Articular chondrocyte of knee joint (primary cell): ENCODE data around the gene ATG101. TPM values are rescaled to one million over a fixed set of nuclear protein-coding genes. Genes with fewer than 3 reads are reported as not detected.

Experiments used
- total RNA-seq: library from RNA; depleted of rRNA; stranded (reverse); fragments of >200 nt; gene quantifications from 2 replicates; pipeline ENCODE4 v1.2.3, GENCODE V29; 2012

Gene ATG101
- 37.5 and 45.2 TPM in 2 replicates for total RNA-seq

GRCh38 chr12:52069327-52070184 lies at the start of gene ATG101:
TSS of gene ATG101 (plus strand) at chr12:52069978. CDS start at chr12:52073651, 3,673 bp downstream.

GRCh38 chr12:52050758-52051541 lies 18.8 kb upstream of the ATG101 start, which contains the start of gene NR4A1:
TSS of gene NR4A1 (plus strand) at chr12:52051442. CDS start at chr12:52054329, 2,887 bp downstream.

GRCh38 chr12:52079576-52080402 lies 10.0 kb downstream of the ATG101 start, which contains the start of gene SMIM41:
TSS of gene SMIM41 (plus strand) at chr12:52079704. CDS start at chr12:52079780, 76 bp downstream.

Other genes with a start within 250 kb of the ATG101 start
- under 0.01 and 0.13 TPM in 2 replicates for gene FIGNL2, start 221.3 kb upstream of the ATG101 start, total RNA-seq
- gene ANKRD33, start 181.9 kb upstream of the ATG101 start, total RNA-seq, result not detected in 2 replicates
- 6.1 and 13.8 TPM in 2 replicates for gene ACVRL1, start 162.5 kb upstream of the ATG101 start, total RNA-seq
- 8.2 and 8.8 TPM in 2 replicates for gene ACVR1B, start 118.3 kb upstream of the ATG101 start, total RNA-seq
- gene TAMALIN, start 63.0 kb upstream of the ATG101 start, total RNA-seq, result 0.65 TPM in 2 replicates
- 6.1 and 25.6 TPM in 2 replicates for gene NR4A1, start 18.5 kb upstream of the ATG101 start, total RNA-seq
- 0.39 and 0.65 TPM in 2 replicates for gene SMIM41, start 9.7 kb downstream of the ATG101 start, total RNA-seq
- 0.52 and 0.97 TPM in 2 replicates for gene KRT80, start 122.0 kb downstream of the ATG101 start, total RNA-seq
- gene KRT7, start 163.3 kb downstream of the ATG101 start, total RNA-seq, result 14.2 and 24.8 TPM in 2 replicates
- 0.54 and 2.0 TPM in 2 replicates for gene KRT86, start 204.7 kb downstream of the ATG101 start, total RNA-seq
- gene KRT81, start 221.6 kb downstream of the ATG101 start, total RNA-seq, result 0.26 TPM in 1 of 2 replicates, not detected in the other